ENCODE measurements around the gene MAML2.

Gene MAML2

GRCh38 chr11:96155627-96156378, 187.2 kb downstream of the MAML2 start:
- DNase-seq (ENCODE audit: low read depth), result no peak

- DNase-seq (ENCODE audit: low read depth), result no peak
Observed at GRCh38 chr11:96154802-96155520, 188.0 kb downstream of the MAML2 start.

GRCh38 chr11:96152623-96153022, 190.4 kb downstream of the MAML2 start:
- DNase-seq (ENCODE audit: low read depth), result no peak

DNA sequence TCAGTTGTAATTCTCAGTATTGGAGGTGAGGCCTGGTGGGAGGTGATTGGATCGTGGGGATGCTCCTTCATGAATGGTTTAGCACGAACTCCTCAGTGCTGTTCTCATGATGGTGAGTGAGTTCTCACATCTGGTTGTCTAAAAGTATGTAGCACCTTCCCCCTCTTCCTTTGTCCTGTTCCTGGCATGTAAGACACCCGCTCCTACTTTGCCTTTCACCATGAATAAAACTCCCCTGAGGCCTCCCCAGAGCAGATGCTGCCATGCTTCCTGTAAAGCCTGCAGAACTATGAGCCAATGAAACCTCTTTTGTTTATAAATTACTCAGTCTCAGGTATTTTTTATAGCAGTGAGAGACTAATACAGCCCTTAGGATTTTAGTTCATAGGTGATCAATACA, 191.5 kb downstream of the MAML2 start:
- DNase-seq (ENCODE audit: low read depth), result no peak

- DNase-seq (ENCODE audit: low read depth), result no peak
Observed at GRCh38 chr11:96150609-96151008, 192.4 kb downstream of the MAML2 start.

GRCh38 chr11:96149743-96150555, 193.0 kb downstream of the MAML2 start:
- no peak for DNase-seq (ENCODE audit: low read depth)

DNA sequence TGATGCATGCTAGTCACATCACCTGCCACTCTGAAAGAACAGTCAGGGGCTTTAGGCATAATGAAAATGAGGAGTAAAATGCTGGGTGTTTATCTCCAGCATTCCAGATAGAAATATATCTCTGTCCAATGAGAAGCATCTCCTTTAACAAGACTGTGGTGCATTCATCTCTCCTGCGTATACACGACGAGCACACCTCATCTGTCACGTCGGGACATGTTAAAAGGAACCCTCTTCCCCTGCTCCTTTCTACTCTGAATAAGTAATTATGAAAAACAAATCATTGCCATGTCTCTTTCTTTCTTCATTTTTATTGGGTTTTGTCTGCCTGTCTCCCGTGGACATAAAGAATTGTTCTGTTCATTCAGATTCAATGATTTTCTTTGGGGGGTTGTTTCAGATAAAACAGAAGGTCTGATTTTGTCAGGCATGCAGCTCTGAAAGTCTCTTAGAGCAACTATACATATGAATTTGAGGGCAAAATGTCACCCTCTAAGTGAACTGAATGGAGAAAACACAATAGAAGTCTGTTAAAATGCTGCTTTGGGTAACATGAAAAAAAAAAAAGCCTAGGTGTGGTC, 195.0 kb downstream of the MAML2 start:
- DNase-seq (ENCODE audit: low read depth), result no peak

DNA sequence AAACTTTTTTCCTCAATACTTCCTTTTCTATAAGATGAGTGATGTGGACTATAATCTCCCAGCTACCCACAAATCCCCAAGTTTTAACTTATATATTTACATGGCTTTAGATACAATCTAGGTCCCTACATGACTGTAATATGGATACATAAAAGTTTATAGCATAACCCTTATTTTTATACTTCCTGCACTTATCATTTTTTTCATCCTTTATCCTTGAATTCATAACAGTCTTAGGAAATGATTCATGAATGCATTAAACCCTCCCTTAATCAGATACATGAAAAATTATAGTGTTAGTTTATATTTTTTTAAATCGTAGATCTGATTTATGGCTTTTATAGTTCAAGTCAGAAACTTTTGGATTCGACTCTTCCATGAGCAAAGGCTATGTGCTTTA, 195.8 kb downstream of the MAML2 start:
- DNase-seq (ENCODE audit: low read depth), result no peak

GRCh38 chr11:96146765-96147164, 196.2 kb downstream of the MAML2 start:
- no peak for DNase-seq (ENCODE audit: low read depth)

GRCh38 chr11:96145163-96145585, 197.8 kb downstream of the MAML2 start:
- DNase-seq (ENCODE audit: low read depth), result no peak

GRCh38 chr11:96144553-96144952, 198.4 kb downstream of the MAML2 start:
- no peak for DNase-seq (ENCODE audit: low read depth)

- no peak for DNase-seq (ENCODE audit: low read depth)
Observed at GRCh38 chr11:96143041-96143521, 199.9 kb downstream of the MAML2 start.

- DNase-seq (ENCODE audit: low read depth), result no peak
Observed at GRCh38 chr11:96141626-96142025, 201.4 kb downstream of the MAML2 start.

DNA sequence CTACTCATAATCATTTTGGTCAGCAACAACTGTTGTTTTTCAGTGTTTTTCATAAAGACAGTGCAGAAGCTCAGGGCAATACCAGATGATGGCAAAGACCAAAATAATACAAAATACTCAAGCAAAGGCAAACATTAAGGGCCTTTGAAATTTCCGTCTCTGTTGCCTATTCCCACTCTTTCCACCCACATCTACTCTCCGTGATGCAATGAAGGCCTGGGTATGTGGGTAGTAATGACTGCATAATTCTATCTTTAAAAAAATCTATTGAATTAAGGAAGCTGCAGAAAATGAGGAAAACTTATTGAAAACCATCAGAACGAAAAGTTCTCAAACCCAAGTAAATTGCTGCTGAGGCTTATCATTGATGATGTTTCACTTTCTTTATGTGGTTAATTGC, 203.3 kb downstream of the MAML2 start:
- DNase-seq (ENCODE audit: low read depth), result no peak

GRCh38 chr11:96137373-96137772, 205.6 kb downstream of the MAML2 start:
- no peak for DNase-seq (ENCODE audit: low read depth)

GRCh38 chr11:96136613-96137298, 206.2 kb downstream of the MAML2 start:
- DNase-seq (ENCODE audit: low read depth), result no peak

GRCh38 chr11:96134602-96135001, 208.4 kb downstream of the MAML2 start:
- no peak for DNase-seq (ENCODE audit: low read depth)

GRCh38 chr11:96132437-96132836, 210.6 kb downstream of the MAML2 start:
- no peak for DNase-seq (ENCODE audit: low read depth)

GRCh38 chr11:96130061-96130620, 212.9 kb downstream of the MAML2 start:
- no peak for DNase-seq (ENCODE audit: low read depth)

DNA sequence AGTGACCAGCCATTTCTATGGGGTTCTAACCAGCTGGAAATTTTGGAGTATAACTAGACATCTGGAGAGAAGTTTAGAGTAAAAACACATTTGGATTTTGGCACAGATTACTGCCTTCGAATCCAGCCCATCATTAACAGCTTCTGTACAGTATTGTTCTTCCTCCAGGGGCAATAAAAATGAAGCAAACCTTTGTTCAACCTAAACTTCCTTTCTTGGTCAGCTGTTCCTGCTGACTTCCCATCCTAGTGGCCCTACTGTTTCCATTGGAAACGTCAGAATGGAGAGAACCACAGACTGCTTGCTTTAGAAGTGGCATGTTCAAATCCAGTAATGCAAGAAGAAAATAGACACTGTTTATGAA, 215.4 kb downstream of the MAML2 start:
- DNase-seq (ENCODE audit: low read depth), result no peak

- no peak for DNase-seq (ENCODE audit: low read depth)
Observed at GRCh38 chr11:96126917-96127595, 215.9 kb downstream of the MAML2 start.
